ENCODE data around the gene PPP1R12A.
A peak's percentile ranks its signal among the peaks of the same experiment; 100 is the strongest.

Gene PPP1R12A

GRCh38 chr12:79769860-79770485 is 164.9 kb downstream of the PPP1R12A start:
- no peak for DNase-seq (ENCODE audit: low read depth in 4 of 4, low spot score in 1 of 4)

- no peak for DNase-seq (ENCODE audit: low read depth in 4 of 4, low spot score in 1 of 4)
Measured at GRCh38 chr12:79769189-79769859, 165.6 kb downstream of the PPP1R12A start.

- DNase-seq (ENCODE audit: low read depth in 4 of 4, low spot score in 1 of 4): no peak
Measured at GRCh38 chr12:79766705-79767464, 168.0 kb downstream of the PPP1R12A start.

- DNase-seq (ENCODE audit: low read depth in 4 of 4, low spot score in 1 of 4): no peak
Measured at GRCh38 chr12:79765157-79765556, 169.7 kb downstream of the PPP1R12A start.

GRCh38 chr12:79764641-79765040 is 170.3 kb downstream of the PPP1R12A start:
- no peak for DNase-seq (ENCODE audit: low read depth in 4 of 4, low spot score in 1 of 4)

- DNase-seq (ENCODE audit: low read depth in 4 of 4, low spot score in 1 of 4): no peak
Measured at GRCh38 chr12:79763766-79764452, 171.0 kb downstream of the PPP1R12A start.

- no peak for DNase-seq (ENCODE audit: low read depth in 4 of 4, low spot score in 1 of 4)
Measured at GRCh38 chr12:79761341-79761740, 173.6 kb downstream of the PPP1R12A start.

GRCh38 chr12:79747274-79747673 is 187.6 kb downstream of the PPP1R12A start:
- no peak for DNase-seq (ENCODE audit: low read depth in 4 of 4, low spot score in 1 of 4)

- DNase-seq (ENCODE audit: low read depth in 4 of 4, low spot score in 1 of 4): peak in 2 of 4 experiments; percentile 4 to 6
Measured at GRCh38 chr12:79737875-79738718, 196.8 kb downstream of the PPP1R12A start.

- no peak for DNase-seq (ENCODE audit: low read depth in 4 of 4, low spot score in 1 of 4)
Measured at GRCh38 chr12:79732638-79733037, 202.3 kb downstream of the PPP1R12A start.

- DNase-seq (ENCODE audit: low read depth in 4 of 4, low spot score in 1 of 4): no peak
Measured at GRCh38 chr12:79725987-79726386, 208.9 kb downstream of the PPP1R12A start.
